GM12872 (cell line): ENCODE results near the gene ZNF182.
A peak's percentile ranks its signal among the peaks of the same experiment; 100 is the strongest.
"Not testable (repeated sequence)": the region's sequence is repeated elsewhere in the genome, so short reads cannot be mapped to it uniquely, and the experiment has no call there.

Source experiments
- TF ChIP-seq, protein P1 (sequence below): IDR thresholded peaks from 3 replicates; pipeline ENCODE4 v1.5.1; 2011; ENCODE audit warnings: low read depth, mild to moderate bottlenecking, low read length, moderate library complexity; ENCODE audit not compliant: insufficient read depth

The ZNF182 gene

DNA sequence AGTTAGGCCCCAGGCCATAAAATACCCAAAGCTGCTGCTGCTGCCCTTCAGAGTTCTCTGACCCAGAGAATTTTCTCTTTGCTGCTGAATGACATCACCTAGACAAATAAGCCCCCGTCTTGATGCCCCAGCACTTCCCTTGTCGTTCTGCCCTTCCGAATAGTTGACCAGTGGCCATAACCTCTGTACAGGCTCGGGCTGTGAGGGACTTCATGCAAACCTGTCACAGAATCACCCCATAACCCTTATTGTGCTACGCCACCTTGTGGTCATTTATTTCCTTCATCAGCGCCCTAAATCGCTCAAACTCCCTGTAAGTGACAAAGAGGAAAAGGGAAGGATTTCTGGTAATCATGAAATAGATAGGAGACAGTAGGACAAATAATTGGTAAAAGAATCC, 21.8 kb upstream of the ZNF182 start:
- TF ChIP-seq, protein P1, sequence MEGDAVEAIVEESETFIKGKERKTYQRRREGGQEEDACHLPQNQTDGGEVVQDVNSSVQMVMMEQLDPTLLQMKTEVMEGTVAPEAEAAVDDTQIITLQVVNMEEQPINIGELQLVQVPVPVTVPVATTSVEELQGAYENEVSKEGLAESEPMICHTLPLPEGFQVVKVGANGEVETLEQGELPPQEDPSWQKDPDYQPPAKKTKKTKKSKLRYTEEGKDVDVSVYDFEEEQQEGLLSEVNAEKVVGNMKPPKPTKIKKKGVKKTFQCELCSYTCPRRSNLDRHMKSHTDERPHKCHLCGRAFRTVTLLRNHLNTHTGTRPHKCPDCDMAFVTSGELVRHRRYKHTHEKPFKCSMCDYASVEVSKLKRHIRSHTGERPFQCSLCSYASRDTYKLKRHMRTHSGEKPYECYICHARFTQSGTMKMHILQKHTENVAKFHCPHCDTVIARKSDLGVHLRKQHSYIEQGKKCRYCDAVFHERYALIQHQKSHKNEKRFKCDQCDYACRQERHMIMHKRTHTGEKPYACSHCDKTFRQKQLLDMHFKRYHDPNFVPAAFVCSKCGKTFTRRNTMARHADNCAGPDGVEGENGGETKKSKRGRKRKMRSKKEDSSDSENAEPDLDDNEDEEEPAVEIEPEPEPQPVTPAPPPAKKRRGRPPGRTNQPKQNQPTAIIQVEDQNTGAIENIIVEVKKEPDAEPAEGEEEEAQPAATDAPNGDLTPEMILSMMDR = peak; percentile 53

DNA sequence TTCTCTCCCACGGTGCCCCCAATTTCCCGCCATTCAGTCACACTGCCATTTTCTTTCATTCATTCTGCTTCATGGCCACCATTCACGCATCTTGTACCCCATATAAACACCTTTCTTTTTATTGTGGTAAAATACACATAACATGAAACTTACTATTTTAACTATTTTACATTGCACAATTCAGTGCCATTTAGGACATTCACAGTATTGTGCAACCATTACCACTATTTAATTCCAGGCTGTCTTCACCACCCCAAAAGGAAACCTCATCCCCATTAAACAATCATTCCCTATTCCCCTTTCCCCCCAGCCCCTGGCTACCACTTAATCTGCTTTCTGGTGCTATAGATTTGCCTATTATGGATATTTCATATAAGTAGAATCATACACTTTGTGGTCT, 18.9 kb upstream of the ZNF182 start:
- TF ChIP-seq, protein P1 = no peak

DNA sequence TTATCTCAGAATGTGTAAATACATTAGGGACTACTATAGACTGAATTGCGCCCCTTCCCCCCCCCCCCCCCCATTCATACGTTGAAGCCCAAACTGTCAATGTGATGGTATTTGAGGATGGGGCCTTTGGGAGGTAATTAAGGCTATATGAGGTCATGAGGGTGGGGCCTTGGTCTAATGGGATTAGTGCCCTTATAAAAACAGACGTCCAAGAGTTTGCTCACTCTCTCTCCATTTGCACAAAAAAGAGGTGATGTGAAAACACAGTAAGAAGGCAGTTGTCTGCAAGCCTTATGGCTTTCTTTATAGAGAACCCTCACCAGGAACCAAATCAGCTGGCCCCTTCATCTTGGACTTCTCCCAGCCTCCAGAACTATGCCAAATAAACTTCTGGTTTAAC, 18.3 kb upstream of the ZNF182 start:
- TF ChIP-seq, protein P1 = no peak

DNA sequence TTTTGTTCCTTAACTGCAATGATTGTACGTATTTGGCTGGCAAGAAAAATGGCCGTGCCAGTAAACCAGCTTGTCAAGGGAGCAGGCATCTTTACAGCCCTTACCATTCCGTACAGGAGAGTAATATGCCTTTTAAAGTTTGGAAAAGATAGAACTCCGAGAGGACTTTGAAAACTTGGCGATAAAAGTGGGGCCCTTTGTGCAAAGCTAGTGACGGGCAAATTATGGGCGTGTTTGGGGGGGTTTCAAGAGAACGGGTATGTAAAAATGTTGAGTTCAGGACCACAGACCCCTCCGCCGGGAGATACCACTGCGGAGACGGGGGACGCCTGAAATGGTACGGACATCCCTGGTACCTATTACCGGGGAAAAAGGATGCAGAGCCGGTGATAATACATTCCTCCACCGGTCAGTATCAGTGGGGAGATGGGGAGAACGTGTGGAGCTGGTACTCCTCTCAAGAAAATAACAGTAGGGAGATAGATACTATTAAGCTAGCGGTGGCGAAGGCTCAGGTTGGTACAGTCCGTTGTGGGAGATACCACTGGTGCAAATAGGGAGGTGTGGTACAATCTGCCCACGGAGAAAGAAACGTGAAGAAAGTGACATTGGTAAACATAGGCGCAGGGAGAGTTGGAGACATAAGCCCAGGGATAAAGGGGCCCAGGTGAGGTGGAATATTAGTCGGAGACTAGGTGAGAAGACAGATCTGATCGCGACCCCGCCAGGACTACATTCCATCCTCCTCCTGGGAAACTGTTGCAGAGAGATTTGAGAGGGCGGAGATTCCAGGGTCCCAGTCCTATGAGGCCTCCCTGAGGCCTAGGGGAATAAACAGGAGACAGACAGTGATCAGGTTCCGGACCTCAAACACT, 17.5 kb upstream of the ZNF182 start:
- TF ChIP-seq, protein P1 = no peak

DNA sequence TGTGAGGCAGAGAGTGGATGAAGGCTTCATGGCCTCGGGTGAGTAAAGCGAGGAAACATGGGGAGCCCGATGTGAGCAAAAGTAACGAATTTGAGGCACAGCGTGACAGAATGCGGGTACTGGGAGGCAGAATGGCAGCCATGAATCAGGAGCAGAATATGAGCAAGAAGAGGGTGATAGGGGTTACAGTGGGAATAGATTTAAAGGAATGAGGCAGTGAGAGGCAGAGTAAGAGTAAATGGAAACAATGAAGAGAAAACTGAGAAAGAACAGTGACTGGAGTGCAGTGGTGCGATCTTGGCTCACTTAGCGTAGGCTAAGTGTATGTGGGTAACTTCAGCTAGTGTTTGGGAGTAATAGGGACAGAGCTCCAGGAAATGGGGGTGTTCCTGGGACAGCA, 2.9 kb upstream of the ZNF182 start, which contains the start of gene SPACA5:
TSS of gene SPACA5 (plus strand) at position 301 of the 400 bp plus-strand sequence. CDS start 815 bp downstream, outside the sequence.
- TF ChIP-seq, protein P1 = not testable (repeated sequence)

DNA sequence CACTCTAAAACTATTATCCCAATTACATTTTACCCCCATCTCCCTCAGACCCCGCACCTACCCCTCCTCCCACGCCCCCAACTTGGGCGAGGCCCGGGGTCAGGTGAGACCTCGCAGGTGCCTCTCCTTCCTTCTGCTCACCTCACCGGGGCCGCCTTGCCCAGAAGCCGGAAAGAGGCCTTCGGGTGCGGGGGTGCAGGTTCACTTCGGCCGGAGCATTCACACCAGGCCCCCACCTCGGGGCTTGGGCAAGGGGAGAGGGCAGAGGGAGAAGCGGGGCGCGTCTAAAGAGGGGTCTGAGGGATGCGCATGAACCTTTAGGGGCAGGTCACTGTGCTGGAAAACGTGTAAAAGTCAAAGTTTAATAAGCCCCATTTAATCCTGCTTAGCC, 427 bp downstream of the ZNF182 start:
- TF ChIP-seq, protein P1 = no peak

DNA sequence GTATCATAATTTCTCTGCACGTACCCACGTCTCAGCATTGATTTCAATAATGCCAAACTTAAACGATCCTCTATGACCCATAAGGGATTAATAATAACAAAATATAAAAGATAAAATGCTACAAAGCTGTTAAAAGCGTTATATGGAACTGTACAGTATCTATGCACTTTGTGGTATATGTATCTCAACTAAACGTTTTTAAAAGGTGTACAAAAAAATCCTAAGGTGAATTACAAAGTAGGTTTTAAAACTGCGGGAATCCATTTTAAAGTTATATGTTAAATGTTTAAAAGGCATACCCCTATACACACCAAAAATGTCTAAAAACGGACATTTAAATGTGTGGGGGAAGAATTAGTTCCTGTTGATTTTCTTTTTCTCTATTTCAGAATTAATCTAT, 860 bp downstream of the ZNF182 start:
- TF ChIP-seq, protein P1 = no peak
